Tibial nerve (tissue), 4 donors: ENCODE data around the gene HDDC3. TPM values are rescaled to one million over a fixed set of nuclear protein-coding genes. Genes with fewer than 3 reads are reported as not detected.

Source experiments
- DNase-seq, 2 donors: peaks; one replicate each; pipeline ENCODE4 v3.0.0-alpha.2; 2019; ENCODE audit warnings: low spot score in 2 of 2
- H3K27ac ChIP-seq, 4 donors: fragments of 200-600 bp; sonication (generic) in 3 of 4; one replicate each; pipeline ENCODE4 v1.5.1; 2017 to 2019; ENCODE audit warnings: mild to moderate bottlenecking in 1 of 4
- H3K27me3 ChIP-seq, 2 donors: fragments of 200-600 bp; sonication (generic) in 1 of 2; one replicate each; pipeline versions ENCODE4 v1.5.1 to v1.6.0; 2017 to 2019
- H3K36me3 ChIP-seq, 3 donors: fragments of 200-600 bp; sonication (generic); one replicate each; pipeline ENCODE4 v1.5.1; 2018 to 2019
- H3K4me1 ChIP-seq, 4 donors: fragments of 200-600 bp; sonication (generic) in 3 of 4; one replicate each; pipeline ENCODE4 v1.5.1; 2017 to 2019
- H3K4me3 ChIP-seq, 4 donors: fragments of 200-600 bp; sonication (generic) in 3 of 4; one replicate each; pipeline ENCODE4 v1.5.1; 2017 to 2019; ENCODE audit warnings: mild to moderate bottlenecking in 1 of 4, moderate library complexity in 1 of 4
- H3K9me3 ChIP-seq, 4 donors: fragments of 200-600 bp; sonication (generic) in 3 of 4; one replicate each; pipeline ENCODE4 v1.5.1; 2017 to 2019
- EP300 ChIP-seq, 2 donors: sonication (generic); formaldehyde crosslinking; IDR thresholded peaks; one replicate each; pipeline ENCODE4 v1.6.1; 2017; ENCODE audit warnings: antibody characterized with exemption in 2 of 2, mild to moderate bottlenecking in 1 of 2
- POLR2A ChIP-seq, 2 donors: fragments of 450-650 bp; IDR thresholded peaks; one replicate each; pipeline ENCODE4 v1.6.1; 2017; ENCODE audit warnings: antibody characterized with exemption in 2 of 2, mild to moderate bottlenecking in 2 of 2, moderate library complexity in 2 of 2
- WGBS, 2 donors: methylation state at CpG; one replicate each; pipeline ENCODE4 v1.1.5; 2018; 5-methylcytosine and 5-hydroxymethylcytosine counted together
- total RNA-seq, 4 donors: library from RNA; depleted of rRNA; stranded (reverse); fragments of >200 nt; gene quantifications; one replicate each; pipeline ENCODE4 v1.1.0, GENCODE V29; 2016
- TF ChIP-seq, protein P1 (sequence below), 5 experiments: fragments of 200-600 bp in 3 of 5; fragments of 450-650 bp in 2 of 5; sonication (generic) in 3 of 5; IDR thresholded peaks; one replicate each; pipeline ENCODE4 v1.5.1; 2016 to 2019; ENCODE audit warnings: antibody characterized with exemption in 5 of 5, mild to moderate bottlenecking in 3 of 5, moderate library complexity in 2 of 5

Gene HDDC3
- total RNA-seq, 4 donors from 2014 or later: 16.5 to 22.5 (median 18.7) TPM

GRCh38 chr15:90934949-90935751 lies 2.8 kb upstream of the HDDC3 start, which contains the start of gene UNC45A:
Gene UNC45A (plus strand): TSS chr15:90935285. CDS start chr15:90935325, 40 bp downstream.
- WGBS, 2 donors: 1% methylated on average over 34 to 50 of the region's 65 CpGs
- no peaks in the 10 kb centered on the region for H3K9me3 ChIP-seq
- TF ChIP-seq POLR2A (IDR thresholded peaks at IDR 0.05): peak; percentile 14 to 79
- TF ChIP-seq, protein P1, sequence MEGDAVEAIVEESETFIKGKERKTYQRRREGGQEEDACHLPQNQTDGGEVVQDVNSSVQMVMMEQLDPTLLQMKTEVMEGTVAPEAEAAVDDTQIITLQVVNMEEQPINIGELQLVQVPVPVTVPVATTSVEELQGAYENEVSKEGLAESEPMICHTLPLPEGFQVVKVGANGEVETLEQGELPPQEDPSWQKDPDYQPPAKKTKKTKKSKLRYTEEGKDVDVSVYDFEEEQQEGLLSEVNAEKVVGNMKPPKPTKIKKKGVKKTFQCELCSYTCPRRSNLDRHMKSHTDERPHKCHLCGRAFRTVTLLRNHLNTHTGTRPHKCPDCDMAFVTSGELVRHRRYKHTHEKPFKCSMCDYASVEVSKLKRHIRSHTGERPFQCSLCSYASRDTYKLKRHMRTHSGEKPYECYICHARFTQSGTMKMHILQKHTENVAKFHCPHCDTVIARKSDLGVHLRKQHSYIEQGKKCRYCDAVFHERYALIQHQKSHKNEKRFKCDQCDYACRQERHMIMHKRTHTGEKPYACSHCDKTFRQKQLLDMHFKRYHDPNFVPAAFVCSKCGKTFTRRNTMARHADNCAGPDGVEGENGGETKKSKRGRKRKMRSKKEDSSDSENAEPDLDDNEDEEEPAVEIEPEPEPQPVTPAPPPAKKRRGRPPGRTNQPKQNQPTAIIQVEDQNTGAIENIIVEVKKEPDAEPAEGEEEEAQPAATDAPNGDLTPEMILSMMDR (IDR thresholded peaks at IDR 0.05): no peak
- TF ChIP-seq EP300 (IDR thresholded peaks at IDR 0.05): peak; percentile 47 to 85
- DNase-seq: peak; percentile 85 to 89
- H3K4me3 ChIP-seq: peak within 1 kb of the TSS; percentile 59 to 81 (median 80)
- peaks cover 0 to 62% (median 33%) of the 10 kb centered on the region in 4 donors for H3K4me1 ChIP-seq
- H3K27me3 ChIP-seq: no peaks in the 10 kb centered on the region
- H3K36me3 ChIP-seq: peaks cover 0 to 24% (median 7%) of the 10 kb centered on the region in 3 donors
- peak within 1 kb of the TSS; percentile 83 to 95 (median 90) for H3K27ac ChIP-seq

- WGBS, 2 donors: 1 to 2% methylated on average over 13 to 19 of the region's 19 CpGs
- no peaks in the 10 kb centered on the region for H3K9me3 ChIP-seq
- peaks cover 0 to 64% (median 35%) of the 10 kb centered on the region in 4 donors for H3K4me1 ChIP-seq
These were observed 2.1 kb upstream of the HDDC3 start for GRCh38 chr15:90934256-90934948.

DNA sequence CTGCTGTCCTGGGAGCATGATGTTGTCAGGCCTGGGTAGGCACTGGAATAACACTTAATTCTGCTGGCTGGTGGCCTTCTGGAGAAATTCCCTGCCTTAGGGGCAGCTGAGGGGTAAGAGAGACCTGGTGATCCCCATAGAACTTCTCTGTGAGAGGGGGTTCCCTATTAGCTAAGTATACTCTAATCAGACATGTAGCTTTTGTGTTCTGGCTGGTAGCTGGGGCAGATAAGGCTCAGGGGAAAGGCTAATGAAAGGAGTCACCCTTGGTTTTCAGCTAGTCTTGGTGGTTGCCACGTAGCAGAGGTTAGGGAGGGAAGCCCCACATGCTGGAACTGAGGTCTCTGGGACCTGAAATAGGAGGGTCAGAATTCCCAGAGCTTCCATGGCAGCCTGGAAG lies 952 bp upstream of the HDDC3 start:
- Histone ChIP-seq H3K36me3 (peaks cover 0 to 5% (median 0%) of the 10 kb centered on the region in 3 donors), H3K9me3 (no peaks in the 10 kb centered on the region), H3K4me3 (no peak overlapping the region), H3K27ac (peak overlapping the region in 2 of 4 donors; percentile 94 to 95), H3K27me3 (no peaks in the 10 kb centered on the region), H3K4me1 (peaks cover 0 to 68% (median 38%) of the 10 kb centered on the region in 4 donors)
- no peak for DNase-seq
- WGBS, 2 donors: 72 to 85% methylated on average over 1 of the region's 1 CpG
- TF ChIP-seq EP300 (IDR thresholded peaks at IDR 0.05): no peak
- TF ChIP-seq, protein P1 (IDR thresholded peaks at IDR 0.05): no peak
- TF ChIP-seq POLR2A (IDR thresholded peaks at IDR 0.05): no peak

More at GRCh38 chr15:90934256-90934948, 2.1 kb upstream of the HDDC3 start:
- Histone ChIP-seq H3K4me3 (peak overlapping the region; percentile 59 to 81 (median 80)), H3K27ac (peak overlapping the region; percentile 83 to 95 (median 90)), H3K36me3 (peaks cover 0 to 16% (median 0%) of the 10 kb centered on the region in 3 donors), H3K27me3 (no peaks in the 10 kb centered on the region)
- peak; percentile 72 to 80 for DNase-seq
- TF ChIP-seq EP300 (IDR thresholded peaks at IDR 0.05): peak in 1 of 2 donors; percentile 4
- TF ChIP-seq, protein P1 (IDR thresholded peaks at IDR 0.05): peak; percentile 82 to 96 (median 87)
- no peak for TF ChIP-seq POLR2A (IDR thresholded peaks at IDR 0.05)

DNA sequence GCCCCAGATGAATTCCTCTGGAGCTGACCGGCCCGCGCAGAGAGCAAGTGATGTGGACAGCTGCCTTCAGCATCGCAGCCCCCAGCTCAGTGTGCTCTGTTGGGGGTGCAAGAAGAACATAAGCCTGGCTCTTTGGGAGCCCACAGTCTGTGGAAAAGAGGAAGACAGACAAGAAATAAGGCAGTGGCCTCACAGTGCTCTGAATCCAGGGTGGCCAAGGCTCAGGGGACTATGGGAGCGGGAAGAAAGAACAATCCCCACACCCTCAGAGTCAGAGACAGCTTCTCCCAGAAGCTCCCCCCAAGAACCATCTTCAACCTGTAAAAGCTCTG lies 277 bp upstream of the HDDC3 start:
- TF ChIP-seq POLR2A (IDR thresholded peaks at IDR 0.05): no peak
- peak overlapping the region in 3 of 4 donors; percentile 63 to 73 (median 69) for H3K4me3 ChIP-seq
- H3K27me3 ChIP-seq: no peaks in the 10 kb centered on the region
- H3K9me3 ChIP-seq: no peaks in the 10 kb centered on the region
- peaks cover 0 to 68% (median 38%) of the 10 kb centered on the region in 4 donors for H3K4me1 ChIP-seq
- H3K27ac ChIP-seq: peak overlapping the region; percentile 63 to 95 (median 93)
- no peak for DNase-seq
- no peaks in the 10 kb centered on the region for H3K36me3 ChIP-seq
- WGBS, 2 donors: 20 to 21% methylated on average over 4 to 5 of the region's 5 CpGs

DNA sequence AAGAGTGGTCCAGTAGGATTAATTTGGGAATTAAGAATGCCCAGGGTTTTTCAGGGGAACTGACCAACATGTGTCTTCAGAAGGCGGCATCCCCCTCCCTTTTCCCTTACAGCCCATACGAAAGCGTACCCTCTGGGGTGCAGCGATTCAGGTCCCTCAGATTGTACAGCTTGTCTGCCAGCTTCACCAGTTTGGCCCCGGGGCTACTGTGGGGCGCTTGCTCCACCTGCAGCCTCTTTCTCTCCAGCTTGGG lies 848 bp downstream of the HDDC3 start:
- peak overlapping the region; percentile 63 to 89 (median 71) for H3K4me3 ChIP-seq
- WGBS, 2 donors: 40 to 47% methylated on average over 6 of the region's 6 CpGs
- H3K4me1 ChIP-seq: peaks cover 0 to 60% (median 38%) of the 10 kb centered on the region in 4 donors

More for the DNA sequence above, 848 bp downstream of the HDDC3 start:
- DNase-seq: no peak
- TF ChIP-seq POLR2A (IDR thresholded peaks at IDR 0.05) (no peak), EP300 (IDR thresholded peaks at IDR 0.05) (no peak)
- TF ChIP-seq, protein P1 (IDR thresholded peaks at IDR 0.05): no peak
- Histone ChIP-seq H3K27me3 (no peaks in the 10 kb centered on the region), H3K36me3 (no peaks in the 10 kb centered on the region), H3K9me3 (no peaks in the 10 kb centered on the region), H3K27ac (peak overlapping the region; percentile 63 to 95 (median 93))
